HG03469 (cell line): ENCODE results near the gene DPYSL4.
"Not testable (repeated sequence)": the region's sequence is repeated elsewhere in the genome, so short reads cannot be mapped to it uniquely, and the experiment has no call there.

Experiments used
- ATAC-seq: cut with Tn5 transposase; IDR thresholded peaks from one replicate; pipeline ENCODE4 v1.9.1; 2021; ENCODE audit warnings: mild to moderate bottlenecking, moderate library complexity, moderate number of reproducible peaks; ENCODE audit not compliant: unreplicated experiment

DPYSL4 gene

GRCh38 chr10:132149271-132149670 is 37.5 kb upstream of the DPYSL4 start:
- ATAC-seq, result no peak

- no peak for ATAC-seq
These were observed 36.8 kb upstream of the DPYSL4 start for GRCh38 chr10:132149917-132150316.

- ATAC-seq, result no peak
These were observed 36.0 kb upstream of the DPYSL4 start for GRCh38 chr10:132150777-132151176.

DNA sequence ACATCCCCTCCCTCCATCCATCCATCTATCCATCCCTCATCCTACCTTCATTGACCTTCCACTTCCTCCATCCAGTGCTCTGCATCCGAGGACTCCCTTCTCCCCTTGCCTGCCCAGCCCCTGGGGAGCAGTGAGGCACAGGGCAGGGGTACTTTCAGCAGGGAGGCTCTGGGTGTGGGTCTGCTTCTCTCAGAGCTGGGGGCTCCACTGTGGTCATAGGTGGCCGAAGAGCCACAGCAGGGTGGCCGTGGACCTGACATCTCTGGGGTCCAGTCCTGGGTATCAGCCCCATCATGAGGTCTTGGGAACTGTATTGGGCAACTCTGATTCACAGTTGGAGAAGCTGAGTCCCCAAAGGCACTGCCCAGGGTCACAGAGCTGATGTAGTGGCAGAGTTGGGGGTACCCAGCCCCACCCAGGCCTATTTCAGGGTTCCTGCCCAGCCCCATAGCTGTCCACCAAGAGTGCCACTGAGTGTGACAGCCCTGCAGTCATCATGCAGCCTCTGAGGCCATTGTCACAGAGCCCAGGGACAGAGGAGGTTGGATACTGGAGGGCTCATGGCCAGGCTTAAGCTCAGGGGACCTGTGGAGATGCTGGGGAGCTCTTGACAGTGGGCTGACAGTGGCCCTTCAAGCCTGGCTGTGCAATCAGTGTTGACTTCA is 35.3 kb upstream of the DPYSL4 start:
- no peak for ATAC-seq

DNA sequence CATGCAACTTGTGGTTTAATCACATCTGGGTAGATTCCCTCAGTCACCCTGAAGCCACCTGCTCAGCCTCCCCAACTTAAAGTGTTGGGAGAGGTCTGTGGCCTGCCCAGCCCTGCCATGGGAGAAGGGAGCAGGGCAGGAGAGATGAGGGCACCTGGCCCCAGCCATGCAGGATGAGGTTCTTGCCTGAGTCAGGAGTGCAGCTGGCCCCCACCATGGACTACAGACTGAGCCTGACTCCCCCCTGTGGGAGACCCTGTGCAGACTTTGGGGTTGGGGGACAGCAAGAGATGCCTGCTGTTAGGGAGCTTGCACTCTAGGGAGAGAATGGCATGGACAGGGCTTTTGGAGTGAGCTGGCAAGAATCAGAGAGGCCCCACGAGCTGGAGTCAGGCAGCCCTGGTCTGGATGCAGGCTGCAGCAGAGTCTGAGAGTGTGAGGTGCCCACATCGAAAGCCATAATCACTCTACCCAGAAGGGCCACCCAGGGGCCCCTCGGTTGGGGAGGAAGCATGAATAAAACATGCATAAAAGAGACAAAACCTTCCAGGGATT is 34.7 kb upstream of the DPYSL4 start:
- no peak for ATAC-seq

DNA sequence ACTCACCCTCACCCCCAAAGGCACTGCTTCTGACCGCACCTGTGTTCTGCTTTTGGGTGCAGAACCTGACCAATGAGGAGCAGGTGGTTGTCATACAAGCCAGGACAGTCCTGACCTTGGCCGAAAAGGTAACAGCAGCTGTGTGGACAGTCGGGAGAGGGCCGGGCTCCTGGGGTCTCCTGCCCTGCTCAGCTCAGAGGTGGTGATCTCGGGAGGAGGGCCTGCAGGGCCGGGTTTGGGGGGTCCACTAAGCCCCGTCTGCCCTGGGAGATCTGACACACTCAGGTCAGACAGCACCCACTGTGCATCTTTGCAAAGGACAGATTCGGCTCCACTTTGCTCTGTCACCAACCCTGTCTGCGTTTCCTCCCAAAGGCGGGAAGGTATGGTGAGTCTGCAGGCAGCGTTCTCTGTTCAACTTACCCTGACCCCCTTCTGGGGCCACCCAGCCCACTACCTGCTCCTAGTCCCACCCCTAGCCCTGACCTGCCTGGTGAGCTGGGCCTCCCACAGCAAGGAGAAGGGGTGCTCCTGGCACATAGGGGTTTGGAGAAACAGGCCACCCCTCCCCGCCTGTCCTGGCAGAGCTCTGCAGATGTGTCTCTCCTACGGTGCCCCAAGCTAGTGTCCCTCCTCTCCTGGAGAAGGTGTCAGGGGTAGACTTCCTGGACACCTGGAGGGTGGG is 33.7 kb upstream of the DPYSL4 start:
- ATAC-seq, result no peak

GRCh38 chr10:132153616-132154217 is 33.0 kb upstream of the DPYSL4 start:
- ATAC-seq, result no peak

- no peak for ATAC-seq
These were observed 32.3 kb upstream of the DPYSL4 start for GRCh38 chr10:132154440-132154839.

- ATAC-seq, result no peak
These were observed 31.8 kb upstream of the DPYSL4 start for GRCh38 chr10:132154931-132155330.

DNA sequence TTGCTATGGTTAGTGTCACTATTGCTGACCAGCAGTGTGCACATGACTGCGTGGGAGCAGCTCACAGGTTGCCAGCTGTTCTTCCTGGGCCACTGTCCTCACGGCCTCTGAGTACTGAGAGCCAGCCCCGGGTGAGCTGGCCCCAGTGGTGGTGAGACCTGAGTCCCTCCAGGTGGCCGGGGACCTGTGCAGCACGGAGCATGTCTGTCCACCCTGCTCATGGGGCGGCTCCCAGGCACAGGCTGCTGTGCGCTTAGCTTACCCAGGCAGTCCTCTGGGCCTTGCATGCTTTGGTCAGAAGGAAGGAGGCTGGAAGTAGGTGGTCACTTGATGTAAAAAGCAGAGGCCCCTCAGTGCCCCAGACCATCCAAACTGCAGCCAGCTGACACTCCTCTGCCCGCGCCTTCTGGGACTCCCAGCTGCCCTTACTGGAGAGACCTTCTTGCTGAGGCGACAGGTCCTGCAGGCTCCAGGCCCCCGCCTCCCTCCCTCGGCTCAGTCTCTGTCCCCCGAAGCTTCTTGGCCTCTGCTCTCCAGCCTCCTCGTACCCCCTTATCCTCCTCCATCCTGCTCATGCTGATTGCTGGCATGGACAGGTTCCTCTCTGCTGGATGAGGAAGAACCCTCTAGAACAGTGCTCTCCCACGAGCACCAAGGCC is 30.9 kb upstream of the DPYSL4 start:
- ATAC-seq, result no peak

- no peak for ATAC-seq
These were observed 30.4 kb upstream of the DPYSL4 start for GRCh38 chr10:132156382-132156781.

DNA sequence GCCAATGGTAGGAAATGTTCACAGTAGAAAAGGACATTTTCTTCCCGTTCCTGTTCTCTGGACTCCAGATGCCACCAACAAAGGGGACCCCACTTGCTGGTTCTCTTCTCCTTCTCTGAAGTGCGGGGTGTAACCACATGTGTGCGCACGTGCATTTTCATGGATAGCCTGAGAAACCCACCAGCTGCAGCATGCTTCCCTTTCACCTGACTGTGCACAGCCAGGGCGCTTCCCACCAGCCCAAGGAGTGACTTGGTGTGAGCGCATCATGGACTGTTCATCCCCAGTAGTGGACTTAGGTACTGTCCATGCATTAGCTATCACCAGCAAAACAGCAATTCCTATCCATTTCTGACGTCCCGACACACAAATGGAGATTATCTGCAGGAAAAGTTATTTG is 29.6 kb upstream of the DPYSL4 start:
- ATAC-seq, result no peak

DNA sequence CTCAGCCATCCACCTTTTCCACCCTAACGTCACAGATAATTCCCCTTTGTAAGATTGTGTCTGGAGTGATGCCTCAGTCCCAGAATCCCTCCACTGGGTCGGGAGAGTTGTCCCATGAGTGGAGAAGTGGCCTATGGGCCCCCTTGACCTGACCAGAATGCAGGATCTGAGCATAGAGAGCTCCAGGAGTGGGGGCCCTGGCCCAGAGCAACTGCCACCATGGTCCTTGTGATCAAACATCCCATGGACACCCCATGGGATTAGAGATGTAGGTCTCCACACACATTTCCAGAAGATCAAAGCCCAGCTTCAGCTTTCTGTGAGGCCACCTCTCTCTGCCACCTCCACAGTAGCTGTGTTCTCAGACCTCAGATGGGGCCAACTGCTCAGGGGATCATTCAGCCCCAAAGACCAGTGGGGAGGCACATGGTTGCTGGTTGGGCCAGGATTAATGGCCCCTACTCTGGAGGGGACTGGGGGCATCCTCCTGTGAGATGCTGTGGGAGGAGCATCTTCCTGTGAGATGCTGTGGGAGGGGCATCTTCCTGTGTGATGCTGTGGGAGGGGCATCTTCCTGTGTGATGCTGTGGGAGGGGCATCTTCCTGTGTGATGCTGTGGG is 28.5 kb upstream of the DPYSL4 start:
- no peak for ATAC-seq

DNA sequence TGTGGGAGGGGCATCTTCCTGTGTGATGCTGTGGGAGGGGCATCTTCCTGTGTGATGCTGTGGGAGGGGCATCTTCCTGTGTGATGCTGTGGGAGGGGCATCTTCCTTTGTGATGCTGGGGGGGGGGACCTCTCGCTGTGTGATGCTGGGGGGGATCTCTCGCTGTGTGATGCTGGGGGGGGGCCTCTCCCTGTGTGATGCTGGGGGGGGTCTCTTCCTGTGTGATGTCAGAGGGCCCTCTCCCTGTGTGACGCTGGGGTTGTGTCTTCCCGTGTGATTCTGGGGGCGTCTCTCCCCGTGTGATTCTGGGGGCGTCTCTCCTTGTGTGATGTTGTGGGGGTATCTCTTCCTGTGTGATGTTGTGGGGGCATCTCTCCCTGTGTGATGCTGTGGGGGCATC is 27.9 kb upstream of the DPYSL4 start:
- ATAC-seq, result no peak

DNA sequence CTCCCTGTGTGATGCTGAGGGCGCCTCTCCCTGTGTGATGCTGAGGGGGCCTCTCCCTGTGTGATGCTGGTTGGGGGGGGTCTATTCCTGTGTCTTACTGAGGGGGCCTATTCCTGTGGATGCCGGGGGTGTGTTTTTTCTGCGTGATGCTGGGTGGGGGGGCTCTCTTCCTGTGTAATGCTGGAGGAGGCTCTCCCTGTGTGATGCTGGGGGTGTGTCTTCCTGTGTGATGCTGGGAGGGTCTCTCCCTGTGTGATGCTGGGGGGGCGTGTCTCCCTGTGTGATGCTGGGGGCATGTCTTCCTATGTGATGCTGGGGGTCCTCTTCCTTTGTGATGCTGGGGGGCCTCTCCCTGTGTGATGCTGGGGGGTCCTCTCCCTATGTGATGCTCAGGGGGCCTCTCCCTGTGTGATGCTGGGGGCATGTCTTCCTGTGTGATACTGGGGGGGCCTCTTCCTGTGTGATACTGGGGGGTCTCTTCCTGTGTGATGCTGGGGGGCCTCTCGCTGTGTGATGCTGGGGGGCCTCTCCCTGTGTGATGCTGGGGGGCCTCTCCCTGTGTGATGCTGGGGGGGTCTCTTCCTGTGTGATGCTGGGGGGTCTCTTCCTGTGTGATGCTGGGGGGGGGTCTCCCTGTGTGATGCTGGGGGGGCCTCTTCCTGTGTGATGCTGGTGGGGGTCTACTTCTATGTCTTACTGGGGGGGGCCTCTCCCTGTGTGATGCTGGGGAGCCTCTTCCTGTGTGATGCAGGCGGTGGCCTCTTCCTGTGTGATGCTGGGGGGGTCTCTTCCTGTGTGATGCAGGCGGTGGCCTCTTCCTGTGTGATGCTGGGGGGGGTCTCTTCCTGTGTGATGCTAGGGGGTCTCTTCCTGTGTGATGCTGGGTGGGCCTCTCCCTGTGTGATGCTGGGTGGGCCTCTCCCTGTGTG is 27.2 kb upstream of the DPYSL4 start:
- not testable (repeated sequence) for ATAC-seq

DNA sequence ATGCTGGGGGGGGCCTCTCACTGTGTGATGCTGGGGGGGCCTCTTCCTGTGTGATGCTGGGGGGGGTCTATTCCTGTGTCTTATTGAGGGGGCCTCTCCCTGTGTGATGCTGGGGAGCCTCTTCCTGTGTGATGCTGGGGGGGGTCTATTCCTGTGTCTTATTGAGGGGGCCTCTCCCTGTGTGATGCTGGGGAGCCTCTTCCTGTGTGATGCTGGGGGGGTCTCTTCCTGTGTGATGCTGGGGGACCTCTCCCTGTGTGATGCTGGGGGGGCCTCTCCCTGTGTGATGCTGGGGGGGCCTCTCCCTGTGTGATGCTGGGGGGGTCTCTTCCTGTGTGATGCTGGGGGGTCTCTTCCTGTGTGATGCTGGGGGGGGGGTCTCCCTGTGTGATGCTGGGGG is 26.5 kb upstream of the DPYSL4 start:
- ATAC-seq, result not testable (repeated sequence)

GRCh38 chr10:132160834-132161622 is 25.7 kb upstream of the DPYSL4 start:
- not testable (repeated sequence) for ATAC-seq

DNA sequence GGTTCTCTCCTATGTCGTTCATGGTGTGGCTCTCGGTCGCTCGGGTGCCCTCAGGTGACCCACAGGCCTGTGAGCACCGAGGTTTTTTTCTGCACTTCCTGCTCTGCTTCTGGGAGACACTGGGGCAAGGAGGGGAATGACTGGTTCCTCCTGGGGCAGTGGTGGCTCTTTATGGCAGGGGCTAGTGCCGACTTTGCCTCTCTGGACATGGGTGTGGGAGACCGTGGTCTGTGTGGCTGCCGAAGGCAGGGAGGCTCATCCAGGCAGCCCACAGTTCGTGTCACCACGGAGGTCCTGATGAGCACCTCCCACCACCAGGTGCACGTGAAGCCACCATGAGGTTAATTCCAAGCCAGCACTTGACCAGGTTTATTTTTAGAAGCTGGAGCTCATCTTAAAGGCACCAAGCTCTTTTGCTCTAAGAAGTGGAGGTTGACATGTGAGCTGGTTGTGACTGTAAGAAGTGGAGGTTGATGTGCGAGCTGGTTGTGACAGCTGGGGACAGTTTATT is 24.7 kb upstream of the DPYSL4 start:
- no peak for ATAC-seq
